Prostate gland (tissue), 2 donors: Measurements from ENCODE around the gene SBF1.

ENCODE experiments used
- POLR2A ChIP-seq: fragments of 450-650 bp; IDR thresholded peaks from one replicate; pipeline ENCODE4 v1.6.1; 2016; ENCODE audit warnings: antibody characterized with exemption, mild to moderate bottlenecking
- TF ChIP-seq, protein P1 (sequence below), 4 experiments: fragments of 200-600 bp in 2 of 4; fragments of 450-650 bp in 2 of 4; sonication (generic) in 2 of 4; IDR thresholded peaks; 1 replicate in 3 of 4; 2 replicates in 1 of 4; pipeline ENCODE4 v1.5.1; 2016 to 2019; ENCODE audit warnings: antibody characterized with exemption in 4 of 4, mild to moderate bottlenecking in 2 of 4, moderate library complexity in 2 of 4

DNA sequence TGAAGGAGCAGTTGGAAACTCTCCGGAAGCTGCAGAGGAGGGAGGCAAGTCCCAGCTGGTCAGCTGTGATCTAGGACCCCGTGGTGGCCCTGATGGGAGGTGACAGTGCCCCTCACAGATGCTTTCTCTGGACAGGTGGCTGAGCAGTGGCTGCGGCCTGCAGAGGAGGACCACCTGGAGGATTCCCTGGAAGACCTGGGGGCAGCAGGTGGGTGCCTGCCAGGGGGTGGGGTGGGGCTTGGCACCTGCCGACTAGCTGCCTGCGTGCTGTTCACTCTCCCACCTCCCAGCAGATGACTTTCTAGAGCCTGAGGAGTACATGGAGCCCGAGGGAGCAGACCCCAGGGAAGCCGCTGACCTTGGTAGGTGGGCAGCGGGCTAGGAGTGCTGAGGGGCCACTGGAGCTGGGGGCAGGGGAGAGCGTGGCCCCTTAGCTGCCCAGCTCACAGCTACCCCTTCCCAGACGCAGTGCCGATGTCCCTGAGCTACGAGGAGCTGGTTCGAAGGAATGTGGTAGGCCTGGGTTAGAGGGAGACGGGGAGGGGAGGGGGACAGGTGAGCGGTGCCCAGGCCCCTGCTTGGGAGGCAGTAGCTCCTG is 47.5 kb upstream of the SBF1 start:
- no peak for TF ChIP-seq POLR2A
- TF ChIP-seq, protein P1, sequence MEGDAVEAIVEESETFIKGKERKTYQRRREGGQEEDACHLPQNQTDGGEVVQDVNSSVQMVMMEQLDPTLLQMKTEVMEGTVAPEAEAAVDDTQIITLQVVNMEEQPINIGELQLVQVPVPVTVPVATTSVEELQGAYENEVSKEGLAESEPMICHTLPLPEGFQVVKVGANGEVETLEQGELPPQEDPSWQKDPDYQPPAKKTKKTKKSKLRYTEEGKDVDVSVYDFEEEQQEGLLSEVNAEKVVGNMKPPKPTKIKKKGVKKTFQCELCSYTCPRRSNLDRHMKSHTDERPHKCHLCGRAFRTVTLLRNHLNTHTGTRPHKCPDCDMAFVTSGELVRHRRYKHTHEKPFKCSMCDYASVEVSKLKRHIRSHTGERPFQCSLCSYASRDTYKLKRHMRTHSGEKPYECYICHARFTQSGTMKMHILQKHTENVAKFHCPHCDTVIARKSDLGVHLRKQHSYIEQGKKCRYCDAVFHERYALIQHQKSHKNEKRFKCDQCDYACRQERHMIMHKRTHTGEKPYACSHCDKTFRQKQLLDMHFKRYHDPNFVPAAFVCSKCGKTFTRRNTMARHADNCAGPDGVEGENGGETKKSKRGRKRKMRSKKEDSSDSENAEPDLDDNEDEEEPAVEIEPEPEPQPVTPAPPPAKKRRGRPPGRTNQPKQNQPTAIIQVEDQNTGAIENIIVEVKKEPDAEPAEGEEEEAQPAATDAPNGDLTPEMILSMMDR (IDR thresholded peaks at IDR 0.05) = no peak
